Epidermal melanocyte (primary cell): ENCODE results near the gene CCDC83.
"Not testable (repeated sequence)": the region's sequence is repeated elsewhere in the genome, so short reads cannot be mapped to it uniquely, and the experiment has no call there.

ENCODE experiments used
- DNase-seq: peaks from one replicate; pipeline ENCODE4 v3.0.0; 2011; ENCODE audit warnings: low spot score; ENCODE audit not compliant: insufficient read length

Gene CCDC83

GRCh38 chr11:85835263-85835662 is 19.9 kb upstream of the CCDC83 start:
- no peak for DNase-seq

- no peak for DNase-seq
These were observed 19.5 kb upstream of the CCDC83 start for GRCh38 chr11:85835729-85836128.

- DNase-seq: not testable (repeated sequence)
These were observed 14.3 kb upstream of the CCDC83 start for GRCh38 chr11:85840932-85841331.

GRCh38 chr11:85843929-85844328 is 11.3 kb upstream of the CCDC83 start:
- DNase-seq: no peak

GRCh38 chr11:85844439-85845123 is 10.6 kb upstream of the CCDC83 start:
- no peak for DNase-seq

- DNase-seq: no peak
These were observed 10.0 kb upstream of the CCDC83 start for GRCh38 chr11:85845124-85845631.

- DNase-seq: no peak
These were observed 7.7 kb upstream of the CCDC83 start for GRCh38 chr11:85847436-85847835.

GRCh38 chr11:85848006-85848405 is 7.2 kb upstream of the CCDC83 start:
- DNase-seq: no peak

GRCh38 chr11:85848556-85848955 is 6.6 kb upstream of the CCDC83 start:
- no peak for DNase-seq

- DNase-seq: not testable (repeated sequence)
These were observed 2.4 kb upstream of the CCDC83 start for GRCh38 chr11:85852754-85853153.

- not testable (repeated sequence) for DNase-seq
These were observed 1.6 kb upstream of the CCDC83 start for GRCh38 chr11:85853541-85853940.

- DNase-seq: no peak
These were observed 999 bp upstream of the CCDC83 start for GRCh38 chr11:85854212-85854556.

GRCh38 chr11:85854557-85855340 is 434 bp upstream of the CCDC83 start:
- DNase-seq: peak; percentile 90

- DNase-seq: no peak
These were observed 1.9 kb downstream of the CCDC83 start for GRCh38 chr11:85857098-85857497.

- not testable (repeated sequence) for DNase-seq
These were observed 4.4 kb downstream of the CCDC83 start for GRCh38 chr11:85859541-85859940.

- DNase-seq: no peak
These were observed 8.7 kb downstream of the CCDC83 start for GRCh38 chr11:85863855-85864254.

- no peak for DNase-seq
These were observed 11.1 kb downstream of the CCDC83 start for GRCh38 chr11:85866137-85866827.

GRCh38 chr11:85867751-85868150 is 12.6 kb downstream of the CCDC83 start:
- no peak for DNase-seq

- no peak for DNase-seq
These were observed 14.6 kb downstream of the CCDC83 start for GRCh38 chr11:85869781-85870180.

GRCh38 chr11:85874265-85874664 is 19.1 kb downstream of the CCDC83 start:
- DNase-seq: no peak

- DNase-seq: no peak
These were observed 20.3 kb downstream of the CCDC83 start for GRCh38 chr11:85875505-85875904.

- DNase-seq: no peak
These were observed 29.4 kb downstream of the CCDC83 start for GRCh38 chr11:85884581-85885021.
